CD14-positive monocyte (primary cell): ENCODE data around the gene MAD1L1. TPM values are rescaled to one million over a fixed set of nuclear protein-coding genes. Genes with fewer than 3 reads are reported as not detected.

ENCODE experiments used
- DNase-seq, 3 donors: peaks; one replicate each; pipeline ENCODE4 v3.0.0-alpha.2; 2011 to 2022
- H2AFZ ChIP-seq: 2 replicates; pipeline ENCODE4 v1.6.0; 2012; ENCODE audit warnings: mild to moderate bottlenecking, low read depth, low read length, inconsistent platforms; ENCODE audit not compliant: insufficient read depth, poor library complexity, severe bottlenecking
- H3K27ac ChIP-seq, 2 donors: 1 replicate in 1 of 2; 2 replicates in 1 of 2; pipeline ENCODE4 v1.5.1; 2012 to 2013; ENCODE audit warnings: low read length in 2 of 2, control low read depth in 1 of 2, inconsistent platforms in 1 of 2, low read depth in 1 of 2, mild to moderate bottlenecking in 1 of 2
- H3K27me3 ChIP-seq, 2 donors: one replicate each; pipeline versions ENCODE4 v1.6.0 to v1.6.1; 2011 to 2013; ENCODE audit warnings: low read length in 2 of 2; ENCODE audit not compliant: control insufficient read depth in 2 of 2, insufficient read depth in 2 of 2
- H3K36me3 ChIP-seq, 2 donors: replicated peaks in 1 of 2; 1 replicate in 1 of 2; 2 replicates in 1 of 2; pipeline versions ENCODE4 v1.5.1 to v1.6.1; 2012 to 2013; ENCODE audit warnings: low read length in 2 of 2, control low read depth in 1 of 2, inconsistent platforms in 1 of 2, mild to moderate bottlenecking in 1 of 2; ENCODE audit not compliant: insufficient read depth in 2 of 2, control insufficient read depth in 1 of 2
- H3K4me1 ChIP-seq, 2 donors: 1 replicate in 1 of 2; 2 replicates in 1 of 2; pipeline versions ENCODE4 v1.5.1 to v1.6.1; 2012 to 2013; ENCODE audit warnings: low read length in 2 of 2, control low read depth in 1 of 2, inconsistent platforms in 1 of 2, mild to moderate bottlenecking in 1 of 2, moderate library complexity in 1 of 2; ENCODE audit not compliant: insufficient read depth in 2 of 2, control insufficient read depth in 1 of 2
- H3K4me2 ChIP-seq: replicated peaks from 2 replicates; pipeline ENCODE3; 2012; ENCODE audit warnings: low read length, moderate library complexity, mild to moderate bottlenecking; ENCODE audit not compliant: poor library complexity, severe bottlenecking; ENCODE audit errors: extremely low read depth
- H3K4me3 ChIP-seq, 3 experiments: fragments of 200-600 bp in 1 of 3; sonication (generic) in 1 of 3; replicated peaks in 1 of 3; 1 replicate in 2 of 3; 2 replicates in 1 of 3; pipeline ENCODE4 v1.5.1; 2011 to 2013; ENCODE audit warnings: low read length in 3 of 3, mild to moderate bottlenecking in 3 of 3, control low read depth in 2 of 3, low read depth in 2 of 3, inconsistent platforms in 1 of 3, moderate library complexity in 1 of 3
- H3K79me2 ChIP-seq: 2 replicates; pipeline ENCODE4 v1.6.0; 2012; ENCODE audit warnings: mild to moderate bottlenecking, control low read depth, inconsistent platforms, low read length, moderate library complexity; ENCODE audit not compliant: insufficient read depth
- H3K9ac ChIP-seq: 2 replicates; pipeline ENCODE4 v1.6.0; 2017; ENCODE audit warnings: low read length, mild to moderate bottlenecking; ENCODE audit not compliant: insufficient read depth, poor library complexity, severe bottlenecking
- H3K9me3 ChIP-seq, 2 donors: replicated peaks in 1 of 2; 1 replicate in 1 of 2; 2 replicates in 1 of 2; pipeline versions ENCODE4 v1.5.1 to v1.6.1; 2012 to 2013; ENCODE audit warnings: low read length in 2 of 2, control low read depth in 1 of 2; ENCODE audit not compliant: control insufficient read depth in 1 of 2, insufficient read depth in 1 of 2
- H4K20me1 ChIP-seq: 2 replicates; pipeline ENCODE4 v1.6.0; 2012; ENCODE audit warnings: mild to moderate bottlenecking, low read length, control low read depth, moderate library complexity; ENCODE audit not compliant: insufficient read depth
- H3K27ac Mint-ChIP-seq, 7 donors: one replicate each; pipeline ENCODE4 v1.8.0; 2020; ENCODE audit warnings: mild to moderate bottlenecking in 7 of 7, mixed read lengths in 7 of 7, moderate library complexity in 6 of 7, inconsistent platforms in 2 of 7
- H3K27me3 Mint-ChIP-seq, 3 donors: one replicate each; pipeline ENCODE4 v1.8.0; 2021 to 2022; ENCODE audit warnings: low read depth in 3 of 3, mild to moderate bottlenecking in 3 of 3, mixed read lengths in 3 of 3, moderate library complexity in 3 of 3, inconsistent platforms in 1 of 3
- H3K36me3 Mint-ChIP-seq, 2 donors: one replicate each; pipeline ENCODE4 v1.8.0; 2020; ENCODE audit warnings: mixed read lengths in 2 of 2, inconsistent platforms in 1 of 2, mild to moderate bottlenecking in 1 of 2
- H3K4me1 Mint-ChIP-seq: one replicate; pipeline ENCODE4 v1.8.0; 2020; ENCODE audit warnings: mild to moderate bottlenecking, mixed read lengths
- H3K4me3 Mint-ChIP-seq, 2 donors: one replicate each; pipeline ENCODE4 v1.8.0; 2020; ENCODE audit warnings: mild to moderate bottlenecking in 2 of 2, mixed read lengths in 2 of 2, moderate library complexity in 1 of 2
- H3K9me3 Mint-ChIP-seq, 7 donors: one replicate each; pipeline ENCODE4 v1.8.0; 2020 to 2022; ENCODE audit warnings: mixed read lengths in 7 of 7, mild to moderate bottlenecking in 6 of 7, moderate library complexity in 6 of 7, inconsistent platforms in 2 of 7
- WGBS: methylation state at CpG from one replicate; pipeline ENCODE4 v1.1.5; 2013; ENCODE audit warnings: missing lambda C conversion rate; ENCODE audit not compliant: insufficient coverage; 5-methylcytosine and 5-hydroxymethylcytosine counted together
- intact Hi-C, 2 donors: fragments of 100-400 bp; cut with micrococcal nuclease; formaldehyde crosslinking; loops; one replicate each; pipeline versions ENCODE4 v1.15.0 to v1.15.1; 2023
- polyA plus RNA-seq, 3 donors: library from polyadenylated mRNA; depleted of rRNA in 1 of 3; unstranded in 2 of 3; stranded (reverse) in 1 of 3; fragments of 300-500 nt in 2 of 3; fragments of >200 nt in 1 of 3; fragmentation: Illumina TruSeq in 2 of 3; gene quantifications; 1 replicate in 2 of 3; 2 replicates in 1 of 3; pipeline ENCODE4 v1.2.3, GENCODE V29; 2012 to 2021
- TF ChIP-seq, protein P1 (sequence below): fragments of 200-600 bp; IDR thresholded peaks from one replicate; pipeline ENCODE4 v1.8.0; 2022; ENCODE audit warnings: antibody characterized with exemption, mild to moderate bottlenecking

The MAD1L1 gene
- polyA plus RNA-seq, 3 donors, result 22.0 to 39.4 (median 33.2) TPM

DNA sequence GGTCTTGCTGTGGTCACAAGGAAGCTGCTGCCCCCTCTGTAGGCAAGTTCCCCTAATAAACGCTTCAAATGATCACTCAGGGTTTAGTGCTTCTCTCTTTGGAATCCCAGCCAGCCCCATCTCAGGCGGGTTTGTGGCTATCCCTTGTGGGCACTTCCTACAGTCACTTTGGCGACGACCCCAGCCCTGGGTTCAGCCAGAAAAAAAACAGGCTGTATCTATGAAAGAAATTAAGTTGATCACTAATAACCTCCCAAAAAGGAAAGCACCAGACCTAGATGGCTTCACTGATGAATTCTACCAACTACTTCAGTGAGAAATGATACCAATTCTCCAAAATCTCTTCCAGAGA lies 208.2 kb downstream of the MAD1L1 start:
- Histone ChIP-seq H4K20me1 (no peaks in the 10 kb centered on the region), H3K79me2 (no peaks in the 10 kb centered on the region), H3K9me3 (peaks cover 16 to 22% of the 10 kb centered on the region in 2 donors), H3K4me3 (peak overlapping the region in 1 of 3 experiments; percentile 41), H3K27ac (peak overlapping the region; percentile 78 to 90), H3K9ac (peak overlapping the region; percentile 15), H3K4me1 (peaks cover 30 to 37% of the 10 kb centered on the region in 2 donors), H3K27me3 (no peaks in the 10 kb centered on the region), H3K4me2 (peak overlapping the region; percentile 51), H2AFZ (peak overlapping the region; percentile 18), H3K36me3 (no peaks in the 10 kb centered on the region)
- Mint-ChIP-seq H3K27ac (peak overlapping the region; percentile 91 to 97 (median 94)), H3K36me3 (peaks cover 12 to 22% of the 10 kb centered on the region in 2 donors), H3K9me3 (peaks cover 19 to 42% (median 38%) of the 10 kb centered on the region in 7 donors), H3K4me3 (peak overlapping the region; percentile 13 to 73), H3K27me3 (no peaks in the 10 kb centered on the region), H3K4me1 (peaks cover 39% of the 10 kb centered on the region)
- intact Hi-C loops, result loop anchor here in 1 of 2 donors (5.0 kb wide), 1 partner anchor 88 kb away; no protein-coding TSS in a partner anchor
- TF ChIP-seq, protein P1, sequence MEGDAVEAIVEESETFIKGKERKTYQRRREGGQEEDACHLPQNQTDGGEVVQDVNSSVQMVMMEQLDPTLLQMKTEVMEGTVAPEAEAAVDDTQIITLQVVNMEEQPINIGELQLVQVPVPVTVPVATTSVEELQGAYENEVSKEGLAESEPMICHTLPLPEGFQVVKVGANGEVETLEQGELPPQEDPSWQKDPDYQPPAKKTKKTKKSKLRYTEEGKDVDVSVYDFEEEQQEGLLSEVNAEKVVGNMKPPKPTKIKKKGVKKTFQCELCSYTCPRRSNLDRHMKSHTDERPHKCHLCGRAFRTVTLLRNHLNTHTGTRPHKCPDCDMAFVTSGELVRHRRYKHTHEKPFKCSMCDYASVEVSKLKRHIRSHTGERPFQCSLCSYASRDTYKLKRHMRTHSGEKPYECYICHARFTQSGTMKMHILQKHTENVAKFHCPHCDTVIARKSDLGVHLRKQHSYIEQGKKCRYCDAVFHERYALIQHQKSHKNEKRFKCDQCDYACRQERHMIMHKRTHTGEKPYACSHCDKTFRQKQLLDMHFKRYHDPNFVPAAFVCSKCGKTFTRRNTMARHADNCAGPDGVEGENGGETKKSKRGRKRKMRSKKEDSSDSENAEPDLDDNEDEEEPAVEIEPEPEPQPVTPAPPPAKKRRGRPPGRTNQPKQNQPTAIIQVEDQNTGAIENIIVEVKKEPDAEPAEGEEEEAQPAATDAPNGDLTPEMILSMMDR, result no peak
- DNase-seq, result no peak
- WGBS, result no CpG with 5 or more reads among the region's 4 CpGs

DNA sequence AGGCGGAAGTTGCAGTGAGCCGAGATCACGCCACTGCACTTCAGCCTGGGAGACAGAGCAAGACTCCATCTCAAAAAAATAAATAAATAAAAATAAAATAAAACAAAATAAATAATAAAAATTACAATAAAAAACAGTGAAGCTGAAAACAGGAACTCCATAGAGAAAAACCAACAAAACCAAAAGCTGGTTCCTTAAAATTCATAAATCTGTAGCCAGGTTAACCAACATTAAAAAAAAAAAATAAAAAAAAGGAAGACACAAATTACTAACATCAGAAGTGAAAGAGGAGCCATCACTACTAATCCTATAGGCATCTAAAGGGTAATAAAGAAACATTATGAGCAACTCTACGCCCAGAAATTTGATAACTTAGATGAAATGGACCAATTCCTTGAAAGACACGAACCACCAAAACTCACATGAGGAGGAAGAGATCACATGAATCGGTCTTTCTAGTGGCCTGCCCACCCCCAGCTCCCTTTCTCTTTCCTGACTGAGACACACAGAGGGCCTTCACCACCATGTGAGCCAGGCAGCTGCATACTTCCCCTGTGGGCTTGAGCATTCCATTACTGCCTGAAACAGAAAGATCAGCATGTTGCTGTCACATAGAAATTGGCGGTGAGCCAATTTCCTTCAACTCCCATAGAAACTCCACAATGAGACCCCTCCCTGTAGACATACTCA lies 208.7 kb downstream of the MAD1L1 start:
- Mint-ChIP-seq H3K4me1 (peaks cover 43% of the 10 kb centered on the region), H3K4me3 (peak overlapping the region; percentile 13 to 73), H3K36me3 (peaks cover 12 to 16% of the 10 kb centered on the region in 2 donors), H3K9me3 (peaks cover 14 to 37% (median 33%) of the 10 kb centered on the region in 7 donors), H3K27me3 (no peaks in the 10 kb centered on the region), H3K27ac (peak overlapping the region; percentile 91 to 97 (median 94))
- H3K27ac ChIP-seq, result peak overlapping the region; percentile 78 to 90
- no peaks in the 10 kb centered on the region for H3K79me2 ChIP-seq
- H3K9ac ChIP-seq, result peak overlapping the region; percentile 15
- H3K9me3 ChIP-seq, result peaks cover 11 to 16% of the 10 kb centered on the region in 2 donors
- H3K27me3 ChIP-seq, result no peaks in the 10 kb centered on the region
- intact Hi-C loops, result loop anchor here in 1 of 2 donors (5.0 kb wide), 1 partner anchor 88 kb away; no protein-coding TSS in a partner anchor
- TF ChIP-seq, protein P1, result no peak
- WGBS, result no CpG with 5 or more reads among the region's 7 CpGs
- peak; percentile 60 to 70 (median 65) for DNase-seq
- H3K4me3 ChIP-seq, result peak overlapping the region in 1 of 3 experiments; percentile 41
- no peaks in the 10 kb centered on the region for H4K20me1 ChIP-seq
- no peaks in the 10 kb centered on the region for H3K36me3 ChIP-seq
- H2AFZ ChIP-seq, result peak overlapping the region; percentile 18
- H3K4me2 ChIP-seq, result peak overlapping the region; percentile 51
- H3K4me1 ChIP-seq, result peaks cover 36 to 42% of the 10 kb centered on the region in 2 donors
